ENCODE measurements around the gene CDYL. TPM values are rescaled to one million over a fixed set of nuclear protein-coding genes. Genes with fewer than 3 reads are reported as not detected.
A peak's percentile ranks its signal among the peaks of the same experiment; 100 is the strongest.

Gene CDYL
- total and polyA plus RNA-seq, 2 of the 4 experiments (the other 2 are of a cell fraction) = 14.2 to 92.1 TPM

DNA sequence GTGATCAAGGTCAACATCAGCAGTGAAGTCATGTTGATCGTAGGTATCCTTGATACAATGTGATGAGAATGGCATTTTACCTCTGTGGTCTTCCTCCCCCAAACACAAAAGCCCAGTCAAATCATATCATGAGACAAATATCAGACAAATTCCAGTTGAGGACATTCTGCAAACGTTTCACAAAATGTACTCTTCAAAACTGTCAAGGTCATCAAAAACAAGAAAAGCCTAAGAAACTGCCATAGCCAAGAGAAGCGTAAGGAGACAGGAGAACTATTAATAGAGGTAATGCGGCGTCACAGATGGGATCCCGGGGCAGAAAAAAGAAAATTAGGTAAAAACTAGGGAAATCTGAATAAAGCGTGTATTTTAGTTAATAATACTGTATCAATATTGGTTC, 7.4 kb upstream of the CDYL start:
- in situ Hi-C loops (cut with MboI; ENCODE audit: low sequenced_read_pairs) (no loop called here), intact Hi-C loops (cut with micrococcal nuclease) (no loop called here), dilution Hi-C loops (cut with HindIII; ENCODE audit: low sequenced_read_pairs, unreplicated experiment) (no loop called here)
- Histone ChIP-seq H3K9me1 (ENCODE audit: insufficient read depth, low read length) (no peaks in the 10 kb centered on the region), H4K8ac (ENCODE audit: low read depth in 2 of 2, low read length in 2 of 2) (no peak overlapping the region), H3K36me3 (ENCODE audit: control insufficient read depth, insufficient read depth, low read length) (no peaks in the 10 kb centered on the region), H2AFZ (replicated peaks; ENCODE audit: low read length, poor library complexity) (no peak overlapping the region), H2AK9ac (replicated peaks; ENCODE audit: low read depth, low read length, poor library complexity) (no peak overlapping the region), H2BK5ac (ENCODE audit: low read depth, low read length, poor library complexity, severe bottlenecking) (no peak overlapping the region), H4K91ac (ENCODE audit: insufficient read depth, low read depth, low read length) (no peak overlapping the region), H2BK15ac (ENCODE audit: low read depth, low read length) (no peak overlapping the region), H3K27me3 (ENCODE audit: control insufficient read depth, insufficient read depth, low read length) (no peaks in the 10 kb centered on the region; the same call in 1 of the 2 replicates), H4K5ac (ENCODE audit: low read depth, low read length) (no peak overlapping the region), H2AK5ac (ENCODE audit: low read depth, low read length) (no peak overlapping the region), H3K4me1 (ENCODE audit: control insufficient read depth, insufficient read depth, low read length) (no peaks in the 10 kb centered on the region), H2BK120ac (ENCODE audit: low read depth, low read length) (no peak overlapping the region), H3K27ac (ENCODE audit: insufficient read depth, low read length) (no peak overlapping the region), H3K23ac (ENCODE audit: low read depth, low read length) (no peak overlapping the region), H3K4ac (ENCODE audit: low read depth, low read length) (no peak overlapping the region), H3K4me3 (ENCODE audit: insufficient read depth, low read depth, low read length) (no peak overlapping the region), H3K18ac (ENCODE audit: low read depth, low read length) (no peak overlapping the region), H3K79me1 (ENCODE audit: low read depth in 1 of 2, low read length in 2 of 2) (no peaks in the 10 kb centered on the region), H3K9ac (ENCODE audit: low read depth, low read length) (no peak overlapping the region), H4K20me1 (ENCODE audit: insufficient read depth, low read length) (no peaks in the 10 kb centered on the region), H2BK20ac (ENCODE audit: low read depth, low read length) (no peak overlapping the region), H3K14ac (replicated peaks; ENCODE audit: low read depth, low read length) (no peak overlapping the region), H3K56ac (ENCODE audit: extremely low read depth, insufficient read depth, low read length) (no peak overlapping the region), H3K9me3 (ENCODE audit: control insufficient read depth, insufficient read depth, low read length) (no peaks in the 10 kb centered on the region), H3K4me2 (ENCODE audit: low read depth, low read length) (no peak overlapping the region)
- TF ChIP-seq, protein P1, sequence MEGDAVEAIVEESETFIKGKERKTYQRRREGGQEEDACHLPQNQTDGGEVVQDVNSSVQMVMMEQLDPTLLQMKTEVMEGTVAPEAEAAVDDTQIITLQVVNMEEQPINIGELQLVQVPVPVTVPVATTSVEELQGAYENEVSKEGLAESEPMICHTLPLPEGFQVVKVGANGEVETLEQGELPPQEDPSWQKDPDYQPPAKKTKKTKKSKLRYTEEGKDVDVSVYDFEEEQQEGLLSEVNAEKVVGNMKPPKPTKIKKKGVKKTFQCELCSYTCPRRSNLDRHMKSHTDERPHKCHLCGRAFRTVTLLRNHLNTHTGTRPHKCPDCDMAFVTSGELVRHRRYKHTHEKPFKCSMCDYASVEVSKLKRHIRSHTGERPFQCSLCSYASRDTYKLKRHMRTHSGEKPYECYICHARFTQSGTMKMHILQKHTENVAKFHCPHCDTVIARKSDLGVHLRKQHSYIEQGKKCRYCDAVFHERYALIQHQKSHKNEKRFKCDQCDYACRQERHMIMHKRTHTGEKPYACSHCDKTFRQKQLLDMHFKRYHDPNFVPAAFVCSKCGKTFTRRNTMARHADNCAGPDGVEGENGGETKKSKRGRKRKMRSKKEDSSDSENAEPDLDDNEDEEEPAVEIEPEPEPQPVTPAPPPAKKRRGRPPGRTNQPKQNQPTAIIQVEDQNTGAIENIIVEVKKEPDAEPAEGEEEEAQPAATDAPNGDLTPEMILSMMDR (conservative IDR thresholded peaks at IDR 0.05; ENCODE audit: low read depth, low read length) = no peak
- peak; percentile 80 for TF ChIP-seq MAFK (IDR thresholded peaks at IDR 0.05; ENCODE audit: low read depth, low read length)
- ChIA-PET POLR2A (ENCODE audit: unreplicated experiment) (no interaction called here), CTCF (no interaction called here)
- ATAC-seq (ENCODE audit: low read depth) = no peak
- DNase-seq = no peak
- no TSS peak for BruUV-seq (replicated peaks)
- WGBS, 2 experiments (ENCODE audit: extremely low coverage in 2 of 2, insufficient read length in 1 of 2) = no CpG with 5 or more reads among the region's 7 CpGs

Measured in IMR-90 (cell line).